NCI-H1694 (cell line): ENCODE data around the gene SYNPR.
"Not testable (repeated sequence)": the region's sequence is repeated elsewhere in the genome, so short reads cannot be mapped to it uniquely, and the experiment has no call there.

Experiments
- DNase-seq: peaks from one replicate; lab custom pipeline; 2025; lab: John Stamatoyannopoulos, UW

Gene SYNPR

DNA sequence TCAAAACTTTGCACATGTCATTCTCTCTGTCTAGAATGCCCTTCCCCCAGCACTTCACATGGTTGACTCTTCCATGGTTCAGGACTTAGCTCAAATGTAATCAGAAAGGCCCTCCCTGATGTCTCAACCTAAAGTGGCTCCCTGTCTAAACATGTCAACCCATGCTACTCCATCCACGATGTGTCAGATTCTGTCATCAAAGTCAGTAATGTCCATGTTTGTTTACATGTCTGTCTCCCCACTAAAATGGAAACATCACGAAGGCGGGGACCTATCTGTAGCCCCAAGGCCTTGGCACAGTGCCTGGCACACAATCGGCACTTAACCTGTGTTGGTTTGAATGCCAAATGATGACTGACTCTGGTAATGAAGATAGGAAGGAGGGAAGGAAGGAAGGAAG is 353.6 kb downstream of the SYNPR start:
- DNase-seq = no peak

DNA sequence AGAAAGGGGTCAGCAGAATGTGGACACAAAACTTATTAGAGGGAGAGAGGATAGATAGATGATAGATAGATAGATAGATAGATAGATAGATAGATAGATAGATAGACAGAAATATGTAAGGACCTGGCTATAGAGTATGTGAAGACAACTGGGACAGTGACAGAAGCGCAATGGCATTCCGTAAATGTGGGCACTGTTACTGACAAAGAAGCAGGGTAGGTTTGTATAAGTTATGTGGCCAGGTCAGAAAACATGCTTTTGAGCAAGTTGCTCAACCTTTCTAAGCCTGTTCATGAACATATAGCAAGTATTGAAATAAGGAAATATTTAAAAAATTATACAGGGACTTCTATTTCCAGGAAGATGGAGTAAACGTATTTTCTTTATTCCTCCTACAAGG is 357.1 kb downstream of the SYNPR start:
- no peak for DNase-seq

DNA sequence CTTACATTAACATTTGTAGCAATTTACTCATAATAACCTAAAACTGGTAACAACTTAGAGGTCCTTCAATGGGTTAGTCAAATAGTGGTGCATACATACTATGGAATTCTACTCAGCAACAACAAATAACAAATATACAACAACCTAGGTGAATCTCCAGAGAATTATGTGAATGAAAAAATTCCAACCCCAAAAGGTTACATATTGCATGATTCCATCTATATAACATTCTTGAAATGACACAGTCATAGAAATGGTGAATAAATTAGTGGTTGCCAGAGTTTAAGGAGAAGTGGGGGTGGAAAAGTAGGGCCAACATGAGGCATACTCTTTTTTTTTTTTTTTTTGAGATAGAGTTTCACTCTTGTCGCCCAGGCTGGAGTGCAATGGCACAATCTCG is 361.7 kb downstream of the SYNPR start:
- DNase-seq = no peak

DNA sequence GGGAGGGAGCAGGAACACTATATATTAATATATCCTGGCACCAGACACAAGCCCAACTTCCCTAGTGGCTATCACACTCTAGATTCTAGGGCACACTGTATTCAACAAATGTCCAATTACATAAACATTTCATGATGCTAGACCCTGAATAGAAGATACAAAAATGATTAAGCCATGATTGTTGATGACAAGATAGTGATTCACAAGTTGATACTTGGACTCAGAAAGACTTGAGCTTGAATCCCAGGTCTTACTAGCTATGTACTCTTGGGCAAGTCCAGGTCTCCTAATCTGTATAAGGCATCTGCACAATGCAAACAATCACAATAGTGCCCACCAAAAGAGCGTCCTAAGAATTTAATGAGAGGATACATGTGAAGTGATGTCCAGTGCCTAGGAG is 364.4 kb downstream of the SYNPR start:
- DNase-seq = no peak

DNA sequence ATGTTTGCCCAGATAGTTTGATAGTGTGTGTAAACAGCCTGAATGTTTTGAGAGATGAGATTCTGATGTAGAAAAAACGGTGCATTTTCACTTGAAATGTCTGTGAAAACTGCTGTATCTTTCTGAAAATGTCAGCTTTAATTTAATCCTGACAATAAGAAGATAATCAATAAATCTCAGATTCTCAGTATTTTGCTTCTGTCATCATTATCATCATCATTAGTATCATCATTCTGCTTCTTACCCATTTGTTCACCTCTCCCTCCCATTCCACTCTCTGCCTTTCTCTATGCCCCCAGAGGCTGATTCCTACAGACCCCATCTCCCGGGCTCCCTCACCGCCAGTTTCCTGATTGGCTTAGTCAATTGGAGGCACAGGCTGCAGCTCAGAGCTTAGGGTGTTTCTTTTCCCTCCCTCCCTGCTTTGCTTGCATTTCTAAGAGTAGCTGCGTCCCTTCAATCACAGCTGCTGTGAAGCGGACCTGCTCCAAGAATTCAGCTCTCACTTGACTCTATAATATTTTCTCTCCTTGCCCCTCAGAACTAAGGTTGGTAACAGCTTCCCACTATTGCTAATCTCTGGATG is 366.2 kb downstream of the SYNPR start:
- no peak for DNase-seq

DNA sequence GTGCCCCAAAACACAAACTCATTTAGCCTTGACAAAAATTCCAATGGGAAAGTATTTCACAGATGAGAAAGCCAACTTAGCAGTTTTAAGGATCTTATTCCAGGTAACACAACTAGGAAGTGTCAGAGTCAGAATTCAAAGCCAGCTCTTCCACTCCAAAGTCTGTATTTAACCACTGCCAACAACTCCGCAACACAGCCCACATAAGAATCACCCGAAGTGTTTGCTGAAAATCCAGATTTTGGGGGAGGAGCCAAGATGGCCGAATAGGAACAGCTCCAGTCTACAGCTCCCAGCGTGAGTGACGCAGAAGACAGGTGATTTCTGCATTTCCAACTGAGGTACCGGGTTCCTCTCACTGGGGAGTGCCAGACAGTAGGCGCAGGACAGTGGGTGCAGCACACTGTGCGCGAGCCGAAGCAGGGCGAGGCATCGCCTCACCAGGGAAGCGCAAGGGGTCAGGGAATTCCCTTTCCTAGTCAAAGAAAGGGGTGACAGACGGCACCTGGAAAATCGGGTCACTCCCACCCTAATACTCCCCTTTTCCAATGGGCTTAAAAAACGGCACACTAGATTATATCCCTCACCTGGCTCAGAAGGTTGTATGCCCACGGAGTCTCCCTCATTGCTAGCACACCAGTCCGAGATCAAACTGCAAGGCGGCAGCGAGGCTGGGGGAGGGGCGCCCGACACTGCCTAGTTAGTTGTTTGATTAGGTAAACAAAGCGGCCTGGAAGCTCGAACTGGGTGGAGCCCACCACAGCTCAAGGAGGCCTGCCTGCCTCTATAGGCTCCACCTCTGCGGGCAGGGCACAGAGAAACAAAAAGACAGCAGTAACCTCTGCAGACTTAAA is 367.0 kb downstream of the SYNPR start:
- DNase-seq = not testable (repeated sequence)

DNA sequence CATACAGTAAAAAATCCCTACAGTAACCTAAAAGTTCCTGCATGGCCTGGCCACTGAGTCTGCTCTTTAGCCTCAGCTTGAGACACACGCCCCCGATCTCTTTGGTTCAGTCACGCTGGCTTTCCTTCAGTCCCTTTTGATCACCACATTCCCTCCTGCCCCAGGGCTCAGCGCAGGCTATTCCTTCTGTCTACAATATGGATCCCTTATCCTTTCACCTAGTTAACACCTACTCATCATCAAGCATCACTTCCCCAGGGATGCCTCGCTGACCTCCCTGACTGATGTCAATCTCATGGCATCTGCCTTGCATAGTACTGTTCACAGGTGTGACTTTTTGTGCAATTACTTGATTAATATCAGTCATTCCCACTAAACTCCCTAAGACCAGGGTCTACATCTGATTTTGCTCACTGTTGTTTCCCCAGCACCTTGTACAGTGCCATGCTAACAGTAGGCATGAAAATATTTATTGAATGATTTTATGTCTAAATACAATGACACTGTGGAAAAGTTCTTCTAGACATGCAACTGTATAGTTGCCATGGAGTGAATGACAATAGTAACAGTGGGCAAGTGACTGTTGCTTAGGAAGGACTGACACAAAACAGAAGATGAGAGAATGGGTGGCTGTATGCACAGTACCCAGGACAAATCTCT is 374.1 kb downstream of the SYNPR start, which contains the start of gene SNTN:
Gene SNTN, plus strand, starts transcription at position 610 of the 660 bp plus-strand sequence. Its CDS starts 13 bp downstream, at position 623.
- no peak for DNase-seq

DNA sequence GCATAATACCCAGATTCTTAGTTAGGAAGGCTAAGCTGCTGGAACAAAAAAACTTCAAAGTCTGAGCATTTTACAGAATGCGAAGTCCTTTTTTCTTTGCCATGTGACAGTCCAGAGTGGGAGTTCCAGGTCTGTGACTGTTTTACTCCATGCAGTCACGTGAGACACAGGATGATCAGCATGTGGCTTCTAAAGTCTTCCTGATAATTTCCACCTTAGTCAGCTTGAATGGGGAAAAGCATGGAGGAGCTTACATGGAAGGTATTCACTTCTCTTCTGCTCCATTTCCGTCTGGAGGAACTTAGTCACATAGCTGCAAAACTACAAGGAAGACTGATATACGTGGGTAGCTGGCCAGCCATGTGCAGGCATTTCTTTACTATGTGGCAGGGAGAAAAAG is 376.1 kb downstream of the SYNPR start:
- no peak for DNase-seq

DNA sequence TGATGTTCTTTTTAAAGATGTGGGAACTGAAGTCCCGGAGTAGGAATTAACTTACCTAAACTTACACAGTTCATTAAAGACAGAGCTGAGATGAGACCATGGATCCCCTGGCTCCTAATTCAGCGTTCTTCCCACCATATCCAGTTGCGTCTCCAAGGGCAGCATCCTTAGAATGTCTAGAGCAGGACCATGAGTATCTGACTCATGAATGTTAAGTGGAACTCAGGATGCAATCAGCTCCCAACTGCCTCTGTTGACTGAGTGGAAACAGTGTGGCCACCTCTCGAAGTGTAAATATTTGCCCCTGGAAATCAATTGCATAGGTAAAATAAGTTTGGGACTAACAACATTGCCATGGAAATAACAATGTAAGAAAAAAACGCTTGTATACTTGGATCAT is 376.8 kb downstream of the SYNPR start:
- no peak for DNase-seq

DNA sequence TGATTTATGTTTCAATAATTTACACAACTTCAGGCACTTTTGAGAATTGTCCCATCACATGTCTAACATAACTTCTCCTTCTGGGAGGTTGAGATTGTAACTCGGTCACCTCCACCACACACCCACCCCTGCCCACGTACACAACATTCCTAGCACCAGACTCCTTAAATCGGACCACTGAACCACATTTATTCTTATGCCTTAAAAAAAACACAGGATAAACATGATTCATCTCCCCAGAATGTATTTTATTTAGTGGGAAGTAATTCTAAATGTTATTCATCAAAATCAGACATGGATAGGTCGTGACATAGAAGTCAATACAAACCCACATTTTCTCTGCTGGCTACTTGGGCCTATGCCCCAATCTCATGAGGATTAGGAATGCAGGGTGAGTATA is 377.4 kb downstream of the SYNPR start:
- DNase-seq = no peak

DNA sequence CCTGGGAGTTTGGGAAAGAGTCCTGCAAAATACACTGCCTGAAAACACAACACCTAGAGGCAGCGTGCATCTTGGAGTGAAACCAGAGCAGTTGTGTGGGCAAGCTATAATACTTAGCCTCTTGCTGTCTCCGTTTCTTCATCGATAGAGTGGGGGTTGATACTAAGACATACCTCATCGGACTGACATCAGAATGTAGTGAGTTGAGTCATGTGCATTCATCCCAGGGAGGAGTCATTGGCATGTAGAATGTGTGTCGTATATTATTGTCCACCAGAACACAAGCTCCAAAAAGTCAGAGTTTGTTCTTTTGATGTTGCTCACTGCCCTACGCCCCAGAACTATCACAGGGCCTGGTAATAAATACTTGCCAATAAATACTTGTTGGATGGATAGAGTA is 378.7 kb downstream of the SYNPR start:
- DNase-seq = no peak

DNA sequence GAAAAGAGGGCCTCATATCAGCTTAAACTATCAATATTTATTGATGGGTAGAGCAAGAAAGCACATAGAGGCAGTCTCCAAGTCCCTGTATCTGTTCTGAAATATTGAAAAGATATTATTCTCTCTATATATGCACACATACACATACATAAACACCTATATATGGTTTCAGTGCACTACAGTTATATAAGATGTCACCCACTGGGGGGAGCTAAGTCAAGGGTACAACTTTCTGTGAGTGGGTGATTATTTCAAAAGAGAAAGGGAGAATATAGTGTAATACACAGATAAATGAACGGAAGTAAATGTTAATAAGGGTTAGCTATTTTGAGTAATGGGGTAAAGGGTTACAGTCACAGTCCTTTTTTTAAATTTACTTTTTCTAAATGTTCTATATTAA is 383.1 kb downstream of the SYNPR start:
- no peak for DNase-seq

DNA sequence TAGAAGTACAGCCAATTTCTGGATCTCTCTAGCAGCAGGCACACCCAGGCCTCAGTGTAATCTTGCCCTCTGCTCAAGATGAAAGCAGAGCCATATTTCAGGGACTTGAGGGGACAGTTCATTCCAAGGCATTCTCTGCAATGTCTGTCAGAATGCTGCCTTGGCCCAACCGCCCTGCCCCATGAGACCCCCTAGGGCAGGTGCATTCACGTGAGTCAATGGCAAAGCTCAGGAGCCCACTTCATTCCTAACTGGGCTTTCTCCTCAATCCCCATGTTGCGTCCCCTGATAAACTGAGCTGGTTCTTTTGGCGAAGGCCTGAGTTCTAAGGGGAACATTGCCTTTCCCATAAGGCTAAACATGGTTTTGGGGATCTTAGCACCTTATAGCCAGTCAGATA is 383.9 kb downstream of the SYNPR start:
- no peak for DNase-seq

DNA sequence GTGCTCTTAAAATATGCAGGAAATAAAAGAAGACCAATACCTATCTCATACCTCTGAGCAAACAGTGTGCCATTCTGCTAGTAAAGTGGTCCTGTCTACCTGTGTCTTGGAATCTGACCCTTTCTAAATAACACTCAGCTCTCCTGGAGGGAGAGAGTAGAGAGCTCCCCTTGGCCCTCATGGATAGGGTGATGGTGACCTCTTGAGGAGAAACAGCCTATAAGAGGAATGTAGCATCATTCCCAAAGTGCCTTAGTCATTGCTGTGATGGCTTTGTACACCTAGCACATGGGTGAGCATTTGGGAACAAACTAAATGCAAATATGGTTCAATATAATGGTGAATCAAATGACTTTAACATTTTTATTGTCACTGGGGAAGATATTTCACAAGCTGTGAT is 384.4 kb downstream of the SYNPR start:
- no peak for DNase-seq
